GM18507 (cell line): ENCODE measurements around the gene SFTPA1.
"Not testable (repeated sequence)": the region's sequence is repeated elsewhere in the genome, so short reads cannot be mapped to it uniquely, and the experiment has no call there.

Experiments
- DNase-seq: peaks from one replicate; pipeline ENCODE4 v3.0.0; 2011; ENCODE audit warnings: low read depth; ENCODE audit not compliant: insufficient read length; ENCODE audit errors: extremely low spot score
- FAIRE-seq: peaks from 2 replicates; lab custom pipeline; 2011; peaks lifted over from hg19 to GRCh38; lab: Jason Lieb, UNC

SFTPA1 gene

GRCh38 chr10:79610601-79611191, at the start of gene SFTPA1:
Gene SFTPA1 (plus strand): TSS chr10:79610939. CDS start chr10:79611826, 887 bp downstream.
- no peak for DNase-seq
- no peak for FAIRE-seq

GRCh38 chr10:79561257-79561656, 49.5 kb upstream of the SFTPA1 start:
- FAIRE-seq (no peak), DNase-seq (no peak)

GRCh38 chr10:79562135-79562756, 48.5 kb upstream of the SFTPA1 start:
- peak; percentile 35 for FAIRE-seq

GRCh38 chr10:79563426-79563825, 47.3 kb upstream of the SFTPA1 start:
- FAIRE-seq (no peak), DNase-seq (no peak)

More at GRCh38 chr10:79562135-79562756, 48.5 kb upstream of the SFTPA1 start:
- DNase-seq, result peak; percentile 30

- DNase-seq, result not testable (repeated sequence)
Measured at GRCh38 chr10:79570624-79571023, 40.1 kb upstream of the SFTPA1 start.

GRCh38 chr10:79579361-79579760, 31.4 kb upstream of the SFTPA1 start:
- no peak for DNase-seq
- FAIRE-seq, result no peak

More at GRCh38 chr10:79570624-79571023, 40.1 kb upstream of the SFTPA1 start:
- FAIRE-seq, result not testable (repeated sequence)

- DNase-seq (no peak), FAIRE-seq (no peak)
Measured at GRCh38 chr10:79581044-79581443, 29.7 kb upstream of the SFTPA1 start.

- DNase-seq, result no peak
- no peak for FAIRE-seq
Measured at GRCh38 chr10:79582096-79582495, 28.6 kb upstream of the SFTPA1 start.

- FAIRE-seq, DNase-seq: not testable (repeated sequence)
Measured at GRCh38 chr10:79582954-79583353, 27.8 kb upstream of the SFTPA1 start.

GRCh38 chr10:79583488-79584024, 27.2 kb upstream of the SFTPA1 start:
- DNase-seq, result no peak
- no peak for FAIRE-seq

- FAIRE-seq (no peak), DNase-seq (no peak)
Measured at GRCh38 chr10:79585870-79586527, 24.7 kb upstream of the SFTPA1 start.

GRCh38 chr10:79586933-79587332, 23.8 kb upstream of the SFTPA1 start:
- DNase-seq, result no peak
- no peak for FAIRE-seq

GRCh38 chr10:79588800-79589199, 21.9 kb upstream of the SFTPA1 start:
- DNase-seq (no peak), FAIRE-seq (no peak)

GRCh38 chr10:79593377-79593776, 17.4 kb upstream of the SFTPA1 start:
- DNase-seq (no peak), FAIRE-seq (no peak)

- DNase-seq, FAIRE-seq: not testable (repeated sequence)
Measured at GRCh38 chr10:79594565-79594964, 16.2 kb upstream of the SFTPA1 start.

- no peak for DNase-seq
- no peak for FAIRE-seq
Measured at GRCh38 chr10:79595510-79595909, 15.2 kb upstream of the SFTPA1 start.

- not testable (repeated sequence) for DNase-seq, FAIRE-seq
Measured at GRCh38 chr10:79599644-79600043, 11.1 kb upstream of the SFTPA1 start.

GRCh38 chr10:79601939-79602338, 8.8 kb upstream of the SFTPA1 start:
- no peak for FAIRE-seq
- no peak for DNase-seq

GRCh38 chr10:79602953-79603352, 7.8 kb upstream of the SFTPA1 start:
- FAIRE-seq (no peak), DNase-seq (no peak)

- no peak for DNase-seq
- no peak for FAIRE-seq
Measured at GRCh38 chr10:79604294-79604693, 6.4 kb upstream of the SFTPA1 start.
